ENCODE data around the gene DDX27.

DDX27 gene

DNA sequence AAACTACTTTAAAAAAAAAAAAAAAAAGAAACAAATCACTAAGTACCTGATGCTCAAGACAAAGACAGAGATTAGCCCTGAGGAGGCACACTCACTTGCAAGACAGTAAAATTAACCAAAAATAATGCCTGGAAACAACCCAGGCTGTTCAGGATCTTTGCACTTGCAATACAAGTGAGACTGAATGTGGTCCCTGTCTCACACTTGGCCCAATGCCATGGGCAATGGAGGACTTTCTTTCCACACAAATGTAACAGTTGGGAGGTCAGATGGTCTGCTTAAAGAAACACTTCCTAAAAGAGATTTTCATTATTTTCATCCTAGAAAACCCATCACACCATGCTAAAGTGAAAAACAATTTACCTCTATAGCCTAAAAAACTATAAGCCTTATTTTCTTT is 47.3 kb upstream of the DDX27 start:
- Histone ChIP-seq H3K4me2 (ENCODE audit: low read depth, low read length, poor library complexity, severe bottlenecking) (no peak overlapping the region), H3F3A (ENCODE audit: low read depth) (no peaks in the 10 kb centered on the region), H3K4me3 (ENCODE audit: low read length, poor library complexity, severe bottlenecking) (no peak overlapping the region), H2AFZ (ENCODE audit: low read length) (no peak overlapping the region), H3K9me3 (ENCODE audit: insufficient read depth, low read depth, low read length) (no peaks in the 10 kb centered on the region), H3K4me1 (ENCODE audit: insufficient read depth, low read length, poor library complexity, severe bottlenecking) (peaks cover 5% of the 10 kb centered on the region), H3K79me2 (ENCODE audit: insufficient read depth, low read length) (peaks cover 94% of the 10 kb centered on the region), H3K27me3 (ENCODE audit: insufficient read depth, low read length, poor library complexity, severe bottlenecking) (no peaks in the 10 kb centered on the region), H4K20me1 (ENCODE audit: insufficient read depth, low read length, poor library complexity, severe bottlenecking) (peaks cover 59% of the 10 kb centered on the region), H3K36me3 (ENCODE audit: insufficient read depth, low read length) (peaks cover 30% of the 10 kb centered on the region), H3K9me2 (replicated peaks; ENCODE audit: low read depth, low read length) (no peaks in the 10 kb centered on the region), H3K9ac (ENCODE audit: low read depth, low read length, poor library complexity, severe bottlenecking) (no peak overlapping the region)
- TF ChIP-seq CTCF (conservative IDR thresholded peaks at IDR 0.05; ENCODE audit: low read length) = no peak
- TF ChIP-seq EZH2phosphoT487 (IDR thresholded peaks at IDR 0.05; ENCODE audit: borderline replicate concordance) = no peak

DNA sequence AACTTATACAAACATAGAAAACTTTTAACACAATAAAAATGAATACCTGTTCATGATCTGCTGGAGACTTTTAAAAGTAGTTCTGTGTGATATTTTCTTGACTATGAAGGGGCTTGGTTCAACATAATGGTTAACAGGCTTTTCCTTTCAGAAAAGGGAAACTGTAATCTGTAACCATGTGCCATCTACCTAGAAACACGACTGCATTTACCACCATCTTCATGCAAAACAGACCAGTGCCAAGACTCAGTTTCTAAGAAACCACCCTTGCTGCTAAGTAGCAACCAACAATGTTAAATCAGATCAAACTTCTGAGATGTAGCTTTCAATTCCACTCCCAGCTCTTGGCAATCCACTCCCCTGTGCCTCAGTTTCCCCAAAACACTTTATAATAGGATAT is 46.8 kb upstream of the DDX27 start:
- H3K9me2 ChIP-seq (replicated peaks; ENCODE audit: low read depth, low read length) = no peaks in the 10 kb centered on the region
- peaks cover 30% of the 10 kb centered on the region for H3K36me3 ChIP-seq (ENCODE audit: insufficient read depth, low read length)

GRCh38 chr20:49174183-49174582 is 45.0 kb upstream of the DDX27 start:
- Histone ChIP-seq H4K20me1 (ENCODE audit: insufficient read depth, low read length, poor library complexity, severe bottlenecking) (peaks cover 44% of the 10 kb centered on the region), H3K4me3 (ENCODE audit: low read length, poor library complexity, severe bottlenecking) (no peak overlapping the region), H3K4me1 (ENCODE audit: insufficient read depth, low read length, poor library complexity, severe bottlenecking) (peaks cover 5% of the 10 kb centered on the region), H3K36me3 (ENCODE audit: insufficient read depth, low read length) (peaks cover 38% of the 10 kb centered on the region), H3K27me3 (ENCODE audit: insufficient read depth, low read length, poor library complexity, severe bottlenecking) (no peaks in the 10 kb centered on the region), H3K4me2 (ENCODE audit: low read depth, low read length, poor library complexity, severe bottlenecking) (no peak overlapping the region), H3K9me3 (ENCODE audit: insufficient read depth, low read depth, low read length) (no peaks in the 10 kb centered on the region), H2AFZ (ENCODE audit: low read length) (no peak overlapping the region), H3K79me2 (ENCODE audit: insufficient read depth, low read length) (peaks cover 91% of the 10 kb centered on the region), H3K9ac (ENCODE audit: low read depth, low read length, poor library complexity, severe bottlenecking) (no peak overlapping the region), H3F3A (ENCODE audit: low read depth) (no peaks in the 10 kb centered on the region), H3K9me2 (replicated peaks; ENCODE audit: low read depth, low read length) (no peaks in the 10 kb centered on the region)
- TF ChIP-seq EZH2phosphoT487 (IDR thresholded peaks at IDR 0.05; ENCODE audit: borderline replicate concordance) (no peak), CTCF (conservative IDR thresholded peaks at IDR 0.05; ENCODE audit: low read length) (no peak)

More for the DNA sequence above, 46.8 kb upstream of the DDX27 start:
- no peak overlapping the region for H2AFZ ChIP-seq (ENCODE audit: low read length)
- H4K20me1 ChIP-seq (ENCODE audit: insufficient read depth, low read length, poor library complexity, severe bottlenecking) = peaks cover 54% of the 10 kb centered on the region
- H3K9me3 ChIP-seq (ENCODE audit: insufficient read depth, low read depth, low read length) = no peaks in the 10 kb centered on the region
- no peak overlapping the region for H3K4me2 ChIP-seq (ENCODE audit: low read depth, low read length, poor library complexity, severe bottlenecking)
- no peaks in the 10 kb centered on the region for H3K27me3 ChIP-seq (ENCODE audit: insufficient read depth, low read length, poor library complexity, severe bottlenecking)
- H3F3A ChIP-seq (ENCODE audit: low read depth) = no peaks in the 10 kb centered on the region
- no peak overlapping the region for H3K9ac ChIP-seq (ENCODE audit: low read depth, low read length, poor library complexity, severe bottlenecking)
- no peak for TF ChIP-seq CTCF (conservative IDR thresholded peaks at IDR 0.05; ENCODE audit: low read length)
- no peak for TF ChIP-seq EZH2phosphoT487 (IDR thresholded peaks at IDR 0.05; ENCODE audit: borderline replicate concordance)
- peaks cover 94% of the 10 kb centered on the region for H3K79me2 ChIP-seq (ENCODE audit: insufficient read depth, low read length)
- H3K4me3 ChIP-seq (ENCODE audit: low read length, poor library complexity, severe bottlenecking) = no peak overlapping the region
- peaks cover 5% of the 10 kb centered on the region for H3K4me1 ChIP-seq (ENCODE audit: insufficient read depth, low read length, poor library complexity, severe bottlenecking)
